ENCODE results near the gene CLPTM1L.
"Not testable (repeated sequence)": the region's sequence is repeated elsewhere in the genome, so short reads cannot be mapped to it uniquely, and the experiment has no call there.

The CLPTM1L gene

GRCh38 chr5:1288439-1289335, 56.2 kb downstream of the CLPTM1L start:
- H3K4me1 ChIP-seq = no peaks in the 10 kb centered on the region
- H2AFZ ChIP-seq = no peak overlapping the region
- no peak overlapping the region for H3K4me3 ChIP-seq (ENCODE audit: low read depth, low read length)
- H3K4me2 ChIP-seq (ENCODE audit: low read length) = no peak overlapping the region
- H3K9me3 ChIP-seq (ENCODE audit: control insufficient read depth, low read length) = no peaks in the 10 kb centered on the region
- no peak overlapping the region for H3K9ac ChIP-seq
- H3K79me2 ChIP-seq = no peaks in the 10 kb centered on the region
- no peak for TF ChIP-seq CTCF (IDR thresholded peaks at IDR 0.05)
- H3K27ac ChIP-seq = no peak overlapping the region
- H3K27me3 ChIP-seq (ENCODE audit: control insufficient read depth, insufficient read depth, low read length) = no peaks in the 10 kb centered on the region
- no peaks in the 10 kb centered on the region for H3K36me3 ChIP-seq (ENCODE audit: control insufficient read depth, insufficient read depth, low read length)

- Histone ChIP-seq H2AFZ (no peak overlapping the region), H3K9ac (no peak overlapping the region), H3K4me3 (ENCODE audit: low read depth, low read length) (no peak overlapping the region), H3K79me2 (no peaks in the 10 kb centered on the region), H3K9me3 (ENCODE audit: control insufficient read depth, low read length) (no peaks in the 10 kb centered on the region), H3K4me1 (no peaks in the 10 kb centered on the region), H3K27ac (no peak overlapping the region), H3K36me3 (ENCODE audit: control insufficient read depth, insufficient read depth, low read length) (no peaks in the 10 kb centered on the region), H3K27me3 (ENCODE audit: control insufficient read depth, insufficient read depth, low read length) (no peaks in the 10 kb centered on the region), H3K4me2 (ENCODE audit: low read length) (no peak overlapping the region)
- TF ChIP-seq CTCF (IDR thresholded peaks at IDR 0.05) = no peak
Observed at GRCh38 chr5:1285883-1286291, 59.0 kb downstream of the CLPTM1L start.

GRCh38 chr5:1285141-1285540, 59.8 kb downstream of the CLPTM1L start:
- no peaks in the 10 kb centered on the region for H3K36me3 ChIP-seq (ENCODE audit: control insufficient read depth, insufficient read depth, low read length)
- no peaks in the 10 kb centered on the region for H3K4me1 ChIP-seq
- H3K4me3 ChIP-seq (ENCODE audit: low read depth, low read length) = no peak overlapping the region
- H3K9me3 ChIP-seq (ENCODE audit: control insufficient read depth, low read length) = no peaks in the 10 kb centered on the region
- H3K9ac ChIP-seq = no peak overlapping the region
- no peaks in the 10 kb centered on the region for H3K27me3 ChIP-seq (ENCODE audit: control insufficient read depth, insufficient read depth, low read length)
- no peaks in the 10 kb centered on the region for H3K79me2 ChIP-seq
- TF ChIP-seq CTCF (IDR thresholded peaks at IDR 0.05) = no peak
- H3K27ac ChIP-seq = no peak overlapping the region
- no peak overlapping the region for H3K4me2 ChIP-seq (ENCODE audit: low read length)
- H2AFZ ChIP-seq = no peak overlapping the region

- H3K9me3 ChIP-seq (ENCODE audit: control insufficient read depth, low read length); H3K27ac ChIP-seq; H3K27me3 ChIP-seq (ENCODE audit: control insufficient read depth, insufficient read depth, low read length); H2AFZ ChIP-seq; H3K4me1 ChIP-seq; H3K79me2 ChIP-seq; H3K4me3 ChIP-seq (ENCODE audit: low read depth, low read length); H3K36me3 ChIP-seq (ENCODE audit: control insufficient read depth, insufficient read depth, low read length); H3K4me2 ChIP-seq (ENCODE audit: low read length); H3K9ac ChIP-seq: not testable (repeated sequence)
Observed at GRCh38 chr5:1284336-1284970, 60.4 kb downstream of the CLPTM1L start.

GRCh38 chr5:1283729-1284041, 61.2 kb downstream of the CLPTM1L start:
- not testable (repeated sequence) for H3K27me3 ChIP-seq (ENCODE audit: control insufficient read depth, insufficient read depth, low read length); H2AFZ ChIP-seq; H3K4me3 ChIP-seq (ENCODE audit: low read depth, low read length); H3K36me3 ChIP-seq (ENCODE audit: control insufficient read depth, insufficient read depth, low read length); H3K4me1 ChIP-seq; H3K4me2 ChIP-seq (ENCODE audit: low read length); H3K9me3 ChIP-seq (ENCODE audit: control insufficient read depth, low read length); H3K9ac ChIP-seq; H3K27ac ChIP-seq; H3K79me2 ChIP-seq

DNA sequence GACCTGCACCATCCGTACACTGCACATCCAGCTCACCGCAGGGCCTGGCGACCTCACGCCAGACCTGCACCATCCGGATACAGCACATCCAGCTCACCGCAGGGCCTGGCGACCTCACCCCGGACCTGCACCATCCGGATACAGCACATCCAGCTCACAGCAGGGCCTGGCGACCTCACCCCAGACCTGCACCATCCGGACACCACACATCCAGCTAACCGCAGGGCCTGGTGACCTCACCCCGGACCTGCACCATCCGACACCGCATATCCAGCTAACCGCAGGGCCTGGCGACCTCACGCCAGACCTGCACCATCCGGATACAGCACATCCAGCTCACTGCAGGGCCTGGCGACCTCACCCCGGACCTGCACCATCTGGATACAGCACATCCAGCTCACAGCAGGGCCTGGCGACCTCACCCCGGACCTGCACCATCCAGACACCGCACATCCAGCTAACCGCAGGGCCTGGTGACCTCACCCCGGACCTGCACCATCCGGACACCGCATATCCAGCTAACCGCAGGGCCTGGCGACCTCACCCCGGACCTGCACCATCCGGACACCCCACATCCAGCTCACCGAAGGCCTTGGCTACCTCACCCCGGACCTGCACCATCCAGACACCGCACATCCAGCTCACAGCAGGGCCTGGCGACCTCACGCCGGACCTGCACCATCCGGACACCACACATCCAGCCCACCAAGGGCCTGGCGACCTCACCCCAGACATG, 61.7 kb downstream of the CLPTM1L start:
- not testable (repeated sequence) for H3K9ac ChIP-seq; H3K4me1 ChIP-seq; H3K79me2 ChIP-seq; H3K27ac ChIP-seq; H2AFZ ChIP-seq; H3K4me3 ChIP-seq (ENCODE audit: low read depth, low read length); H3K36me3 ChIP-seq (ENCODE audit: control insufficient read depth, insufficient read depth, low read length); H3K9me3 ChIP-seq (ENCODE audit: control insufficient read depth, low read length); H3K4me2 ChIP-seq (ENCODE audit: low read length); H3K27me3 ChIP-seq (ENCODE audit: control insufficient read depth, insufficient read depth, low read length)

All from parathyroid adenoma (tissue), 2 donors.